Measurements from ENCODE around the gene GK2.
A peak's percentile ranks its signal among the peaks of the same experiment; 100 is the strongest.

The GK2 gene

GRCh38 chr4:79408063-79408462, at the start of gene GK2:
GK2 (minus strand) TSS chr4:79408228; CDS start chr4:79408200, 28 bp downstream.
- no peak for DNase-seq (ENCODE audit: low read depth)
- TF ChIP-seq, protein P1, sequence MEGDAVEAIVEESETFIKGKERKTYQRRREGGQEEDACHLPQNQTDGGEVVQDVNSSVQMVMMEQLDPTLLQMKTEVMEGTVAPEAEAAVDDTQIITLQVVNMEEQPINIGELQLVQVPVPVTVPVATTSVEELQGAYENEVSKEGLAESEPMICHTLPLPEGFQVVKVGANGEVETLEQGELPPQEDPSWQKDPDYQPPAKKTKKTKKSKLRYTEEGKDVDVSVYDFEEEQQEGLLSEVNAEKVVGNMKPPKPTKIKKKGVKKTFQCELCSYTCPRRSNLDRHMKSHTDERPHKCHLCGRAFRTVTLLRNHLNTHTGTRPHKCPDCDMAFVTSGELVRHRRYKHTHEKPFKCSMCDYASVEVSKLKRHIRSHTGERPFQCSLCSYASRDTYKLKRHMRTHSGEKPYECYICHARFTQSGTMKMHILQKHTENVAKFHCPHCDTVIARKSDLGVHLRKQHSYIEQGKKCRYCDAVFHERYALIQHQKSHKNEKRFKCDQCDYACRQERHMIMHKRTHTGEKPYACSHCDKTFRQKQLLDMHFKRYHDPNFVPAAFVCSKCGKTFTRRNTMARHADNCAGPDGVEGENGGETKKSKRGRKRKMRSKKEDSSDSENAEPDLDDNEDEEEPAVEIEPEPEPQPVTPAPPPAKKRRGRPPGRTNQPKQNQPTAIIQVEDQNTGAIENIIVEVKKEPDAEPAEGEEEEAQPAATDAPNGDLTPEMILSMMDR (IDR thresholded peaks at IDR 0.05; ENCODE audit: low read length, missing control alignments) = no peak
- H3K4me3 ChIP-seq (replicated peaks; ENCODE audit: low read depth, low read length) = no peak within 1 kb of the TSS

- DNase-seq (ENCODE audit: low read depth) = peak; percentile 54
- TF ChIP-seq, protein P1 (IDR thresholded peaks at IDR 0.05; ENCODE audit: low read length, missing control alignments) = no peak
- H3K4me3 ChIP-seq (replicated peaks; ENCODE audit: low read depth, low read length) = no peak overlapping the region
These were observed 47.2 kb upstream of the GK2 start for GRCh38 chr4:79455216-79455615.

DNA sequence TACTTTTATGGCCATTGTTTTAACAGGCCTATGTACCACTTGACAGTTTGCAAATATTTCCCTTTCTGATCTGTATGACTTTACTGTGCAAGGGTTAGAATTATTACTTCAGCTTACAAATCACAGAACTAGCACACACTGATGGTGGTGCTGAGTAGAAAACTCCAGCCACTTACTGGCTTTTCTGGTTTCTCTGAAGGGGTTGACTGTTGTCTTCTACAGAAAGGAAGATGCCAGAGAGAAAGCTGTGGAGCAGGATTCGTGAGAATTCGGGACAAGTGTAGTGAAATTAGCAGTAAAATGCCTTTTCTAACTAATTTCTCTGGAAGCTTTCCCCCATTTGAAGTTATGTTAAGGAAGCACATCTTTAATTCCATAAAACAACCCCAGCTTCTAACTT, 46.6 kb upstream of the GK2 start:
- no peak overlapping the region for H3K4me3 ChIP-seq (replicated peaks; ENCODE audit: low read depth, low read length)
- TF ChIP-seq, protein P1 (IDR thresholded peaks at IDR 0.05; ENCODE audit: low read length, missing control alignments) = no peak

GRCh38 chr4:79450053-79450452, 42.0 kb upstream of the GK2 start:
- TF ChIP-seq, protein P1 (IDR thresholded peaks at IDR 0.05; ENCODE audit: low read length, missing control alignments) = no peak
- DNase-seq (ENCODE audit: low read depth) = no peak
- H3K4me3 ChIP-seq (replicated peaks; ENCODE audit: low read depth, low read length) = no peak overlapping the region

More for the DNA sequence above, 46.6 kb upstream of the GK2 start:
- no peak for DNase-seq (ENCODE audit: low read depth)

- TF ChIP-seq, protein P1 (IDR thresholded peaks at IDR 0.05; ENCODE audit: low read length, missing control alignments) = no peak
- H3K4me3 ChIP-seq (replicated peaks; ENCODE audit: low read depth, low read length) = no peak overlapping the region
- no peak for DNase-seq (ENCODE audit: low read depth)
These were observed 38.1 kb upstream of the GK2 start for GRCh38 chr4:79446145-79446544.

DNA sequence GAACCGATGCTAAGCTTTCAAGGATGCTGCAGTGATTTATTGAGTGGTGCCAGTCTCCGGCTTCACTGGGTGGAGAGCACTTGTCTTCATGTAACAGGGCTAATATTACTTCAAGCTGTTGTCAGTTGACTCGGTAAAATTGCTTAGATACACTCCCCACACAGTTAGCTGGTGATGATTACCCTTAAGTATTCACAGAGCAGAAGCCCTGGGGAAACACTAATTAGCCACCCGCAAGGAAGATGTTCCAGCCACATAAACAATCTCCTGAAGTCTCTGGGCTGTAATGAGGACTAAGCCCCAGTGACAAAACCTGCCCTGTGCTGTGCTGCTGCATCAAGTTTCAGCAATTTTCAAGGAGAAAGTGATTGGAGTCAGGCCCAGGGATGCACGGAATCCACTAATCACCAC, 37.3 kb upstream of the GK2 start:
- H3K4me3 ChIP-seq (replicated peaks; ENCODE audit: low read depth, low read length) = no peak overlapping the region
- TF ChIP-seq, protein P1 (IDR thresholded peaks at IDR 0.05; ENCODE audit: low read length, missing control alignments) = no peak
- DNase-seq (ENCODE audit: low read depth) = no peak

DNA sequence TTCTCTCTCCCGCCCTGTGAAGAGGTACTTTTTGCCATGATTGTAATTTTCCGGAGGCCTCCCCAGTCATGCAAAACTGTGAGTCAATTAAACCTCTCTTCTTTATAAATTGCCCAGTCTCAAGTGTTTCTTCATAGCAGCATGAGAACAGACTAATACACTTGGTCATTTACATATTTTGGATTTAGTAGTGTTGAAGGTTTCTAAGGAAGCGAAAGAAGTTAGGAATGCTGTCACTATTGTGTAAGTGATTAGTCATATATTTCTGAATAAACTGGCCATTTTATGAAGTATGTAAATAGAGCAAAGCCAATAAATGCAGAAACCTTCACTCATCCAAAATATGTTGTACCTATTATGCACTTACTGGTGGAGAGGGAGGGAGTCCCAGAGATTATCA, 34.4 kb upstream of the GK2 start:
- peak; percentile 26 for DNase-seq (ENCODE audit: low read depth)
- no peak overlapping the region for H3K4me3 ChIP-seq (replicated peaks; ENCODE audit: low read depth, low read length)
- TF ChIP-seq, protein P1 (IDR thresholded peaks at IDR 0.05; ENCODE audit: low read length, missing control alignments) = no peak

Data from fibroblast of pulmonary artery (primary cell).